K562 (cell line): Measurements from ENCODE around the gene BMPER. TPM values are rescaled to one million over a fixed set of nuclear protein-coding genes. Genes with fewer than 3 reads are reported as not detected.

ENCODE experiments used
- ATAC-seq: fragments of 200-7000 bp; cut with Tn5 transposase; 3 replicates; pipeline ENCODE4 v1.9.1; 2020; ENCODE audit warnings: moderate library complexity
- BruUV-seq: library from RNA; stranded (reverse); fragments of 400-500 nt; replicated peaks from 2 replicates; lab custom pipeline; 2021; lab: Mats Ljungman, UMichigan
- CTCF ChIA-PET: fragments of 300-600 bp; formaldehyde crosslinking; extraction: SDS; loops from one replicate; lab custom pipeline; 2021; ENCODE audit warnings: low intra/inter-chr PET ratio; lab: Yijun Ruan, JAX
- POLR2A ChIA-PET: fragments of 300-600, 350-650 bp; sonication (Branson Sonifier 250); formaldehyde crosslinking; extraction: SDS; loops from one replicate; lab custom pipeline; 2021; ENCODE audit warnings: antibody characterized with exemption, inconsistent platforms; lab: Yijun Ruan, JAX
- DNase-seq, 4 experiments: peaks; one replicate each; pipeline versions ENCODE4 v3.0.0 to v3.0.0-alpha.2; 2011 to 2018; ENCODE audit warnings: low spot score in 3 of 4, mixed read lengths in 3 of 4; ENCODE audit errors: extremely low read depth in 1 of 4
- FAIRE-seq: peaks from 2 replicates; lab custom pipeline; 2011; peaks lifted over from hg19 to GRCh38; lab: Jason Lieb, UNC
- H2AFZ ChIP-seq: 2 replicates; pipeline ENCODE4 v1.6.0; 2011; ENCODE audit warnings: low read depth, low read length, control low read depth, inconsistent platforms
- H3K27ac ChIP-seq: fragments of 200-600 bp; 3 replicates; pipeline ENCODE4 v1.8.0; 2011; ENCODE audit warnings: low read depth, mild to moderate bottlenecking, control low read depth, inconsistent platforms, low read length, moderate library complexity, mixed read lengths; ENCODE audit errors: extremely low read depth
- H3K27me3 ChIP-seq, 2 experiments: fragments of 300-600 bp in 1 of 2; 2 replicates in 1 of 2; 3 replicates in 1 of 2; pipeline versions ENCODE4 v1.6.0 to v1.8.0; 2011; ENCODE audit warnings: inconsistent platforms in 2 of 2, low read length in 2 of 2, mild to moderate bottlenecking in 1 of 2, mixed read lengths in 1 of 2, moderate library complexity in 1 of 2; ENCODE audit not compliant: control insufficient read depth in 2 of 2, insufficient read depth in 2 of 2
- H3K36me3 ChIP-seq: fragments of 300-600 bp; 3 replicates; pipeline ENCODE4 v1.8.0; 2011; ENCODE audit warnings: mild to moderate bottlenecking, low read length, inconsistent platforms; ENCODE audit not compliant: control insufficient read depth, insufficient read depth
- H3K4me1 ChIP-seq, 2 experiments: fragments of 200-600 bp in 1 of 2; replicated peaks in 1 of 2; 2 replicates in 1 of 2; 3 replicates in 1 of 2; pipeline versions ENCODE4 v1.5.1 to v1.8.0; 2011; ENCODE audit warnings: inconsistent platforms in 2 of 2, low read length in 2 of 2, mild to moderate bottlenecking in 1 of 2, mixed read lengths in 1 of 2, moderate library complexity in 1 of 2; ENCODE audit not compliant: control insufficient read depth in 2 of 2, insufficient read depth in 2 of 2
- H3K4me2 ChIP-seq: 2 replicates; pipeline ENCODE4 v1.6.1; 2011; ENCODE audit warnings: low read length, control low read depth, inconsistent platforms, mixed read lengths; ENCODE audit not compliant: insufficient read depth
- H3K4me3 ChIP-seq: fragments of 200-600 bp; sonication (generic), shearing (Covaris generic); 2 replicates; pipeline ENCODE4 v1.5.1; 2016; ENCODE audit warnings: control low read depth, inconsistent platforms
- H3K79me2 ChIP-seq: fragments of 200-600 bp; 3 replicates; pipeline ENCODE4 v1.8.0; 2011; ENCODE audit warnings: low read length, inconsistent platforms; ENCODE audit not compliant: control insufficient read depth, insufficient read depth
- H3K9ac ChIP-seq, 2 experiments: 2 replicates each; pipeline versions ENCODE4 v1.6.0 to v1.6.1; 2011; ENCODE audit warnings: low read depth in 2 of 2, low read length in 2 of 2, control low read depth in 1 of 2, inconsistent platforms in 1 of 2, mild to moderate bottlenecking in 1 of 2, mixed read lengths in 1 of 2; ENCODE audit not compliant: insufficient read depth in 1 of 2
- H3K9me1 ChIP-seq: one replicate; pipeline ENCODE4 v1.6.0; 2011; ENCODE audit warnings: inconsistent platforms, mild to moderate bottlenecking, low read length, moderate library complexity; ENCODE audit not compliant: control insufficient read depth, insufficient read depth
- H3K9me3 ChIP-seq: replicated peaks from 2 replicates; pipeline ENCODE4 v1.5.1; 2011; ENCODE audit warnings: low read depth, low read length, inconsistent platforms; ENCODE audit not compliant: control insufficient read depth, insufficient read depth
- H4K20me1 ChIP-seq: replicated peaks from 2 replicates; pipeline ENCODE4 v1.6.1; 2011; ENCODE audit warnings: low read length, inconsistent platforms, mixed read lengths; ENCODE audit not compliant: control insufficient read depth, insufficient read depth
- CEBPB ChIP-seq: fragments of 450-650 bp; IDR thresholded peaks from 2 replicates; pipeline ENCODE4 v1.6.1; 2016; ENCODE audit warnings: missing genetic modification characterization, missing compliant biosample characterization
- ETV5 ChIP-seq: sonication (generic); formaldehyde crosslinking; IDR thresholded peaks from 2 replicates; pipeline ENCODE4 v1.4.0; 2020; ENCODE audit warnings: low read depth, mild to moderate bottlenecking, missing genetic modification reagents
- HLTF ChIP-seq: fragments of 450-650 bp; IDR thresholded peaks from 2 replicates; pipeline ENCODE4 v1.6.1; 2016
- KLF16 ChIP-seq: IDR thresholded peaks from 2 replicates; pipeline ENCODE4 v1.6.1; 2016; ENCODE audit warnings: antibody characterized with exemption
- MAFG ChIP-seq: fragments of 450-650 bp; conservative IDR thresholded peaks from 2 replicates; pipeline ENCODE4 v1.6.1; 2016; ENCODE audit warnings: missing genetic modification characterization, missing compliant biosample characterization
- MAZ ChIP-seq, 2 experiments: fragments of 450-650 bp in 1 of 2; sonication (generic) in 1 of 2; formaldehyde crosslinking; IDR thresholded peaks in 1 of 2; conservative IDR thresholded peaks in 1 of 2; 2 replicates each; pipeline versions ENCODE4 v1.4.0 to v1.5.0; 2020; ENCODE audit warnings: mild to moderate bottlenecking in 1 of 2, missing genetic modification reagents in 1 of 2
- MYBL2 ChIP-seq, 2 experiments: fragments of 450-650 bp in 1 of 2; sonication (generic) in 1 of 2; formaldehyde crosslinking in 1 of 2; IDR thresholded peaks; 2 replicates each; pipeline versions ENCODE4 v1.6.1 to v1.8.1; 2017 to 2022; ENCODE audit warnings: borderline replicate concordance in 1 of 2, inconsistent platforms in 1 of 2, low read depth in 1 of 2, mild to moderate bottlenecking in 1 of 2, missing genetic modification reagents in 1 of 2, moderate library complexity in 1 of 2
- PHF21A ChIP-seq: fragments of 450-650 bp; IDR thresholded peaks from 2 replicates; pipeline ENCODE4 v1.6.1; 2017; ENCODE audit warnings: low read depth, borderline replicate concordance
- TBP ChIP-seq: optimal IDR thresholded peaks from 2 replicates; pipeline ENCODE3; 2011; ENCODE audit warnings: low read depth, low read length, improper control_type of control experiment
- ZNF143 ChIP-seq: sonication (generic); formaldehyde crosslinking; IDR thresholded peaks from 2 replicates; pipeline ENCODE4 v1.9.0; 2022; ENCODE audit warnings: mild to moderate bottlenecking, missing genetic modification reagents
- ZNF778 ChIP-seq: fragments of 450-650 bp; formaldehyde crosslinking; IDR thresholded peaks from 2 replicates; pipeline ENCODE4 v1.4.0; 2020; ENCODE audit warnings: mild to moderate bottlenecking, moderate library complexity
- WGBS: fragments of 100-300 bp; shearing (Covaris generic); methylation state at CpG from one replicate; pipeline ENCODE4 v1.1.6; 2016; ENCODE audit warnings: low coverage, mixed read lengths; ENCODE audit not compliant: insufficient coverage; ENCODE audit errors: missing lambda C conversion rate; 5-methylcytosine and 5-hydroxymethylcytosine counted together
- in situ Hi-C: fragments of 300-500 bp; cut with MboI; formaldehyde crosslinking; loops from 4 replicates; pipeline ENCODE4 v1.15.0; 2018; ENCODE audit warnings: inconsistent platforms, mixed read lengths
- intact Hi-C: fragments of 100-400 bp; cut with micrococcal nuclease; formaldehyde crosslinking; loops from 2 replicates; pipeline ENCODE4 v1.14.2; 2022
- polyA plus RNA-seq, 8 experiments: library from polyadenylated mRNA; depleted of rRNA in 4 of 8; stranded (reverse) in 5 of 8; unstranded in 3 of 8; fragments of >200 nt; fragmentation: Nextera tagmentation in 2 of 8; fragmentation: Illumina TruSeq in 1 of 8; extraction: Ambion mirVana in 2 of 8; extraction: Trizol in 1 of 8; gene quantifications; 2 replicates each; pipeline versions ENCODE4 v1.2.1 to v1.2.3, GENCODE V29; 2011 to 2014; ENCODE audit warnings: inconsistent platforms in 1 of 8, missing spikeins in 1 of 8
- total RNA-seq, 7 experiments: library from RNA; depleted of rRNA in 6 of 7; stranded (reverse); fragments of >200 nt in 6 of 7; fragmentation: Illumina TruSeq in 2 of 7; extraction: Trizol in 2 of 7; gene quantifications; 2 replicates each; pipeline versions ENCODE4 v1.2.1 to v1.2.3, GENCODE V29; 2011 to 2021; ENCODE audit warnings: low replicate concordance in 1 of 7
- TF ChIP-seq, protein P1 (sequence below): fragments of 450-650 bp; IDR thresholded peaks from 2 replicates; pipeline ENCODE4 v1.6.1; 2018; ENCODE audit not compliant: partially characterized antibody
- TF ChIP-seq, protein P2 (sequence below): fragments of 250-450 bp; sonication (Bioruptor Pico); IDR thresholded peaks from 2 replicates; pipeline ENCODE4 v1.8.0; 2021; ENCODE audit warnings: mild to moderate bottlenecking, moderate library complexity

Gene BMPER
- total and polyA plus RNA-seq, 9 of the 15 experiments (the other 6 are each of a cell fraction or from before 2014, with no cell fraction given): not detected

DNA sequence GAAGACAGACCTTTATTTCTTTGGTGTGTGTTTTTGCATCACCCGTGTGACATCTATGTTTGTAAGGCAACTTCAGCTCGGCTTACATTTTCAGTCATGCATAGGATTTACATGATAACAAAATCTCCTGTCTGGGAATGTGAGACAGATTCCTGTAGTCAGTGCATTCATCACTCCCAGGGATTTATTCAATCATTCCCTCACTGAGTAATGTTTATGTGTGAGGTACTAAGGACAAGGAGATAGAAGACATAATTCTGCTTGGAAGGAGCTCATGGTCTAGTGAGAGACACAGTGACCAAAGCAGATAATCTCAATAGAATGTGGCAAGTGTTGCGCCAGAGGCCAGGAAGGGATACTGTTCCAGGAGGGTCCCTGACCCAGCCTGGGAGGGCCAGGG is 35.2 kb upstream of the BMPER start:
- CTCF ChIA-PET: no interaction called here
- in situ Hi-C loops (no loop called here), intact Hi-C loops (no loop called here)
- no peak overlapping the region for H3K4me3 ChIP-seq
- no peaks in the 10 kb centered on the region for H3K4me1 ChIP-seq
- no peaks in the 10 kb centered on the region for H3K9me3 ChIP-seq
- no peak for DNase-seq
- no peak for TF ChIP-seq ZNF778
- no peak for TF ChIP-seq ZNF143 (CRISPR knock-in tag)
- no peak for TF ChIP-seq MAFG (tag)
- WGBS: 3% methylated on average over 3 of the region's 3 CpGs
- ATAC-seq: no peak
- no peaks in the 10 kb centered on the region for H3K36me3 ChIP-seq
- no peak overlapping the region for H2AFZ ChIP-seq
- no peaks in the 10 kb centered on the region for H3K27me3 ChIP-seq
- POLR2A ChIA-PET: no interaction called here
- no peak overlapping the region for H3K9ac ChIP-seq
- no peak overlapping the region for H3K4me2 ChIP-seq
- H4K20me1 ChIP-seq: no peaks in the 10 kb centered on the region
- BruUV-seq: no TSS peak
- no peaks in the 10 kb centered on the region for H3K9me1 ChIP-seq
- no peaks in the 10 kb centered on the region for H3K79me2 ChIP-seq
- FAIRE-seq: no peak
- no peak overlapping the region for H3K27ac ChIP-seq

DNA sequence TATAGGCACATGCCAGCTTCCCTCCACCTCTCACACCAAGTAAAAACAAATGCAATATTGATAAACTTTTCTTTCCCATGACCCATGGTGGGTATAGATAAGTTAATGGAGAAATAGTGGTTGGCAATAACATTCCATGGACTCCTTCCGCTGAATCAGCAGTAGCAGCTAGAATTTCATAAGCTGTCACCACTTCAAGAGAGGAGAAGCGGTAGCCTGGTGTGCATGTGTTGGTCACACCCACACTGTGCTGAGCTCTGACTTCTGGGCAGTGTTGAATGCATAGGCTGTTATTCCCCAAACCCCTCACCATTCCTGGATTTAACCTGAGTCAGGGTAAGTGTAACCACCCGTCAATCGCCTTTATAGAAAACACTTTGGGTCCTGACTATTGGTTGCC is 32.5 kb upstream of the BMPER start:
- H3K4me1 ChIP-seq: no peaks in the 10 kb centered on the region
- H3K79me2 ChIP-seq: no peaks in the 10 kb centered on the region
- no peaks in the 10 kb centered on the region for H3K36me3 ChIP-seq
- no peaks in the 10 kb centered on the region for H3K27me3 ChIP-seq
- ChIA-PET POLR2A (no interaction called here), CTCF (no interaction called here)
- H4K20me1 ChIP-seq: no peaks in the 10 kb centered on the region
- no peak overlapping the region for H3K4me3 ChIP-seq
- WGBS: 2% methylated on average over 4 of the region's 4 CpGs
- no peaks in the 10 kb centered on the region for H3K9me3 ChIP-seq
- DNase-seq: no peak
- in situ Hi-C loops: no loop called here
- ATAC-seq: no peak
- FAIRE-seq: no peak
- no peak overlapping the region for H2AFZ ChIP-seq
- H3K27ac ChIP-seq: no peak overlapping the region
- no peak overlapping the region for H3K4me2 ChIP-seq
- no peaks in the 10 kb centered on the region for H3K9me1 ChIP-seq
- H3K9ac ChIP-seq: no peak overlapping the region
- intact Hi-C loops: no loop called here
- no TSS peak for BruUV-seq
- no peak for TF ChIP-seq HLTF
- no peak for TF ChIP-seq TBP
- no peak for TF ChIP-seq PHF21A
- TF ChIP-seq MYBL2 (IDR thresholded peaks at IDR 0.05; ENCODE audit: low read depth): no peak
- no peak for TF ChIP-seq MYBL2 (CRISPR knock-in tag; IDR thresholded peaks at IDR 0.05; ENCODE audit: borderline replicate concordance)
- no peak for TF ChIP-seq ETV5 (CRISPR knock-in tag)
- TF ChIP-seq CEBPB (tag): no peak
- TF ChIP-seq, protein P1, sequence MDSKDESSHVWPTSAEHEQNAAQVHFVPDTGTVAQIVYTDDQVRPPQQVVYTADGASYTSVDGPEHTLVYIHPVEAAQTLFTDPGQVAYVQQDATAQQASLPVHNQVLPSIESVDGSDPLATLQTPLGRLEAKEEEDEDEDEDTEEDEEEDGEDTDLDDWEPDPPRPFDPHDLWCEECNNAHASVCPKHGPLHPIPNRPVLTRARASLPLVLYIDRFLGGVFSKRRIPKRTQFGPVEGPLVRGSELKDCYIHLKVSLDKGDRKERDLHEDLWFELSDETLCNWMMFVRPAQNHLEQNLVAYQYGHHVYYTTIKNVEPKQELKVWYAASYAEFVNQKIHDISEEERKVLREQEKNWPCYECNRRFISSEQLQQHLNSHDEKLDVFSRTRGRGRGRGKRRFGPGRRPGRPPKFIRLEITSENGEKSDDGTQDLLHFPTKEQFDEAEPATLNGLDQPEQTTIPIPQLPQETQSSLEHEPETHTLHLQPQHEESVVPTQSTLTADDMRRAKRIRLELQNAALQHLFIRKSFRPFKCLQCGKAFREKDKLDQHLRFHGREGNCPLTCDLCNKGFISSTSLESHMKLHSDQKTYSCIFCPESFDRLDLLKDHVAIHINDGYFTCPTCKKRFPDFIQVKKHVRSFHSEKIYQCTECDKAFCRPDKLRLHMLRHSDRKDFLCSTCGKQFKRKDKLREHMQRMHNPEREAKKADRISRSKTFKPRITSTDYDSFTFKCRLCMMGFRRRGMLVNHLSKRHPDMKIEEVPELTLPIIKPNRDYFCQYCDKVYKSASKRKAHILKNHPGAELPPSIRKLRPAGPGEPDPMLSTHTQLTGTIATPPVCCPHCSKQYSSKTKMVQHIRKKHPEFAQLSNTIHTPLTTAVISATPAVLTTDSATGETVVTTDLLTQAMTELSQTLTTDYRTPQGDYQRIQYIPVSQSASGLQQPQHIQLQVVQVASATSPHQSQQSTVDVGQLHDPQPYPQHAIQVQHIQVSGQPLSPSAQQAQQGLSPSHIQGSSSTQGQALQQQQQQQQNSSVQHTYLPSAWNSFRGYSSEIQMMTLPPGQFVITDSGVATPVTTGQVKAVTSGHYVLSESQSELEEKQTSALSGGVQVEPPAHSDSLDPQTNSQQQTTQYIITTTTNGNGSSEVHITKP: no peak
- TF ChIP-seq MAZ (CRISPR knock-in tag; conservative IDR thresholded peaks at IDR 0.05 in 1 of 2, IDR thresholded peaks at IDR 0.05 in 1 of 2): no peak
- TF ChIP-seq, protein P2, sequence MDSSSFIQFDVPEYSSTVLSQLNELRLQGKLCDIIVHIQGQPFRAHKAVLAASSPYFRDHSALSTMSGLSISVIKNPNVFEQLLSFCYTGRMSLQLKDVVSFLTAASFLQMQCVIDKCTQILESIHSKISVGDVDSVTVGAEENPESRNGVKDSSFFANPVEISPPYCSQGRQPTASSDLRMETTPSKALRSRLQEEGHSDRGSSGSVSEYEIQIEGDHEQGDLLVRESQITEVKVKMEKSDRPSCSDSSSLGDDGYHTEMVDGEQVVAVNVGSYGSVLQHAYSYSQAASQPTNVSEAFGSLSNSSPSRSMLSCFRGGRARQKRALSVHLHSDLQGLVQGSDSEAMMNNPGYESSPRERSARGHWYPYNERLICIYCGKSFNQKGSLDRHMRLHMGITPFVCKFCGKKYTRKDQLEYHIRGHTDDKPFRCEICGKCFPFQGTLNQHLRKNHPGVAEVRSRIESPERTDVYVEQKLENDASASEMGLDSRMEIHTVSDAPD (CRISPR knock-in tag): no peak
- no peak for TF ChIP-seq KLF16
